GM19023 (cell line): ENCODE results near the gene SOX11.
"Not testable (repeated sequence)": the region's sequence is repeated elsewhere in the genome, so short reads cannot be mapped to it uniquely, and the experiment has no call there.

ENCODE experiments used
- ATAC-seq: cut with Tn5 transposase; IDR thresholded peaks from one replicate; pipeline ENCODE4 v1.9.1; 2021; ENCODE audit warnings: mild to moderate bottlenecking, moderate library complexity; ENCODE audit not compliant: unreplicated experiment

Gene SOX11

GRCh38 chr2:5691985-5692529 is at the start of gene SOX11:
Gene SOX11 (plus strand): TSS chr2:5692384. CDS start chr2:5692722, 338 bp downstream.
- ATAC-seq = no peak

GRCh38 chr2:5652734-5653133 is 39.5 kb upstream of the SOX11 start:
- not testable (repeated sequence) for ATAC-seq

- not testable (repeated sequence) for ATAC-seq
These were observed 38.4 kb upstream of the SOX11 start for GRCh38 chr2:5653756-5654155.

- ATAC-seq = no peak
These were observed 35.0 kb upstream of the SOX11 start for GRCh38 chr2:5657231-5657630.

- no peak for ATAC-seq
These were observed 31.6 kb upstream of the SOX11 start for GRCh38 chr2:5660591-5660990.

GRCh38 chr2:5661362-5661761 is 30.8 kb upstream of the SOX11 start:
- ATAC-seq = no peak

GRCh38 chr2:5664278-5664681 is 27.9 kb upstream of the SOX11 start:
- no peak for ATAC-seq

- ATAC-seq = no peak
These were observed 27.1 kb upstream of the SOX11 start for GRCh38 chr2:5665066-5665465.

GRCh38 chr2:5666798-5667197 is 25.4 kb upstream of the SOX11 start:
- ATAC-seq = no peak

GRCh38 chr2:5667655-5668054 is 24.5 kb upstream of the SOX11 start:
- ATAC-seq = not testable (repeated sequence)

GRCh38 chr2:5668682-5669250 is 23.4 kb upstream of the SOX11 start:
- no peak for ATAC-seq

- ATAC-seq = no peak
These were observed 19.4 kb upstream of the SOX11 start for GRCh38 chr2:5672749-5673144.

- no peak for ATAC-seq
These were observed 18.8 kb upstream of the SOX11 start for GRCh38 chr2:5673145-5674025.

- no peak for ATAC-seq
These were observed 18.2 kb upstream of the SOX11 start for GRCh38 chr2:5674026-5674340.

- ATAC-seq = no peak
These were observed 15.1 kb upstream of the SOX11 start for GRCh38 chr2:5677133-5677532.

GRCh38 chr2:5683471-5683870 is 8.7 kb upstream of the SOX11 start:
- ATAC-seq = no peak

- ATAC-seq = no peak
These were observed 7.0 kb upstream of the SOX11 start for GRCh38 chr2:5685225-5685624.

- no peak for ATAC-seq
These were observed 6.1 kb upstream of the SOX11 start for GRCh38 chr2:5686068-5686467.

GRCh38 chr2:5686536-5686935 is 5.6 kb upstream of the SOX11 start:
- no peak for ATAC-seq

- no peak for ATAC-seq
These were observed 2.4 kb upstream of the SOX11 start for GRCh38 chr2:5689750-5690149.

GRCh38 chr2:5690286-5690685 is 1.9 kb upstream of the SOX11 start:
- ATAC-seq = no peak

- no peak for ATAC-seq
These were observed 1.4 kb upstream of the SOX11 start for GRCh38 chr2:5690718-5691220.
